Measurements from ENCODE around the gene TRIO.

GRCh38 chr5:14476786-14477435 lies 333.8 kb downstream of the TRIO start:
- no peak for TF ChIP-seq CTCF (tag by site-specific recombination; IDR thresholded peaks at IDR 0.05)
- no peak for TF ChIP-seq ZNF398 (tag by site-specific recombination; IDR thresholded peaks at IDR 0.05)
- no peak for TF ChIP-seq ZNF394 (tag by site-specific recombination; IDR thresholded peaks at IDR 0.05; ENCODE audit: borderline replicate concordance)
- TF ChIP-seq BCL11B (tag by site-specific recombination; IDR thresholded peaks at IDR 0.05; ENCODE audit: low read depth), result no peak
- no peak for TF ChIP-seq ZFP3 (tag by site-specific recombination; IDR thresholded peaks at IDR 0.05; ENCODE audit: low read depth)
- no peak for TF ChIP-seq ZBTB7A (tag by site-specific recombination; IDR thresholded peaks at IDR 0.05; ENCODE audit: low read depth)
- no peak for TF ChIP-seq ZNF777 (tag by site-specific recombination; IDR thresholded peaks at IDR 0.05; ENCODE audit: borderline replicate concordance)
- no peak for TF ChIP-seq SP7 (tag by site-specific recombination; IDR thresholded peaks at IDR 0.05)
- no peak for TF ChIP-seq ZNF768 (tag by site-specific recombination; IDR thresholded peaks at IDR 0.05)
- TF ChIP-seq ZNF138 (tag by site-specific recombination; IDR thresholded peaks at IDR 0.05; ENCODE audit: borderline replicate concordance), result no peak
- TF ChIP-seq SETDB1 (IDR thresholded peaks at IDR 0.05; ENCODE audit: insufficient read length, low read length), result no peak
- no peak for TF ChIP-seq REPIN1 (tag by site-specific recombination; IDR thresholded peaks at IDR 0.05; ENCODE audit: low read depth)
- no peak for TF ChIP-seq ZNF362 (tag by site-specific recombination; IDR thresholded peaks at IDR 0.05)
- TF ChIP-seq SP3 (tag by site-specific recombination; IDR thresholded peaks at IDR 0.05), result no peak
